HEK293 (cell line): ENCODE data around the gene NXPH4.

ENCODE experiments used
- CTCF ChIA-PET: fragments of 350-600 bp; formaldehyde crosslinking; extraction: SDS; loops from one replicate; lab custom pipeline; 2021; ENCODE audit warnings: antibody characterized with exemption; lab: Yijun Ruan, JAX
- POLR2A ChIA-PET: fragments of 300-600 bp; formaldehyde crosslinking; extraction: SDS; loops from one replicate; lab custom pipeline; 2020; ENCODE audit warnings: antibody characterized with exemption, inconsistent platforms; lab: Yijun Ruan, JAX
- H3K27ac ChIP-seq: fragments of 200-500 bp; sonication (Bioruptor generic); 2 replicates; pipeline ENCODE4 v1.5.1; 2014; ENCODE audit warnings: low read depth, low read length, control low read depth, inconsistent platforms; ENCODE audit errors: extremely low read depth
- H3K36me3 ChIP-seq, 2 experiments: fragments of 200-500 bp in 1 of 2; sonication (Bioruptor generic) in 1 of 2; 1 replicate in 1 of 2; 2 replicates in 1 of 2; pipeline ENCODE4 v1.5.1; 2014 to 2017; ENCODE audit warnings: inconsistent platforms in 2 of 2, low read length in 2 of 2; ENCODE audit not compliant: control insufficient read depth in 2 of 2, insufficient read depth in 1 of 2
- H3K4me1 ChIP-seq: fragments of 200-500 bp; sonication (Bioruptor generic); 2 replicates; pipeline ENCODE4 v1.5.1; 2014; ENCODE audit warnings: mild to moderate bottlenecking, low read length, inconsistent platforms; ENCODE audit not compliant: control insufficient read depth, insufficient read depth
- H3K4me3 ChIP-seq: 2 replicates; pipeline ENCODE4 v1.5.1; 2011; ENCODE audit warnings: low read depth, mild to moderate bottlenecking, control low read depth, low read length, moderate library complexity
- H3K9me3 ChIP-seq: fragments of 200-500 bp; sonication (Bioruptor generic); 2 replicates; pipeline ENCODE4 v1.5.1; 2014; ENCODE audit warnings: low read depth, low read length, inconsistent platforms; ENCODE audit not compliant: control insufficient read depth, insufficient read depth
- BCL11B ChIP-seq: fragments of 450-650 bp; formaldehyde crosslinking; IDR thresholded peaks from 2 replicates; pipeline ENCODE4 v1.5.1; 2016; ENCODE audit warnings: low read depth, missing biosample characterization, missing genetic modification characterization
- GLI4 ChIP-seq: fragments of 450-650 bp; formaldehyde crosslinking; IDR thresholded peaks from 2 replicates; pipeline ENCODE4 v1.5.1; 2016; ENCODE audit warnings: missing biosample characterization, missing genetic modification characterization
- GLIS1 ChIP-seq: fragments of 450-650 bp; formaldehyde crosslinking; IDR thresholded peaks from 2 replicates; pipeline ENCODE4 v1.5.1; 2016; ENCODE audit warnings: missing biosample characterization, missing genetic modification characterization
- GLIS2 ChIP-seq: fragments of 450-650 bp; formaldehyde crosslinking; IDR thresholded peaks from 2 replicates; pipeline ENCODE4 v1.5.1; 2016; ENCODE audit warnings: missing biosample characterization, missing genetic modification characterization
- KLF1 ChIP-seq: fragments of 450-650 bp; formaldehyde crosslinking; IDR thresholded peaks from 2 replicates; pipeline ENCODE4 v1.5.1; 2016; ENCODE audit warnings: missing biosample characterization, missing genetic modification characterization
- KLF16 ChIP-seq: fragments of 450-650 bp; formaldehyde crosslinking; IDR thresholded peaks from 2 replicates; pipeline ENCODE4 v1.5.1; 2017; ENCODE audit warnings: missing biosample characterization, missing genetic modification characterization
- KLF7 ChIP-seq: fragments of 450-650 bp; formaldehyde crosslinking; IDR thresholded peaks from 2 replicates; pipeline ENCODE4 v1.5.1; 2016; ENCODE audit warnings: missing biosample characterization, missing genetic modification characterization, borderline replicate concordance
- RBAK ChIP-seq: fragments of 450-650 bp; formaldehyde crosslinking; IDR thresholded peaks from 2 replicates; pipeline ENCODE4 v1.5.1; 2016; ENCODE audit warnings: missing biosample characterization, missing genetic modification characterization
- SALL2 ChIP-seq: fragments of 450-650 bp; formaldehyde crosslinking; IDR thresholded peaks from 2 replicates; pipeline ENCODE4 v1.5.0; 2017; ENCODE audit warnings: missing biosample characterization, mild to moderate bottlenecking, missing genetic modification characterization, borderline replicate concordance
- SCRT1 ChIP-seq: fragments of 450-650 bp; formaldehyde crosslinking; IDR thresholded peaks from 2 replicates; pipeline ENCODE4 v1.5.1; 2016; ENCODE audit warnings: missing biosample characterization, missing genetic modification characterization, borderline replicate concordance
- SCRT2 ChIP-seq: fragments of 450-650 bp; formaldehyde crosslinking; IDR thresholded peaks from 2 replicates; pipeline ENCODE4 v1.5.1; 2016; ENCODE audit warnings: missing biosample characterization, missing genetic modification characterization
- WT1 ChIP-seq: fragments of 450-650 bp; formaldehyde crosslinking; IDR thresholded peaks from 2 replicates; pipeline ENCODE4 v1.5.1; 2016; ENCODE audit warnings: missing biosample characterization, missing genetic modification characterization
- ZBTB48 ChIP-seq: fragments of 450-650 bp; formaldehyde crosslinking; IDR thresholded peaks from 2 replicates; pipeline ENCODE4 v1.5.1; 2016; ENCODE audit warnings: missing biosample characterization, missing genetic modification characterization
- ZBTB8A ChIP-seq: fragments of 450-650 bp; formaldehyde crosslinking; IDR thresholded peaks from 2 replicates; pipeline ENCODE4 v1.5.1; 2016; ENCODE audit warnings: missing biosample characterization, missing genetic modification characterization
- ZFHX2 ChIP-seq: fragments of 450-650 bp; formaldehyde crosslinking; conservative IDR thresholded peaks from 2 replicates; pipeline ENCODE4 v1.5.1; 2016; ENCODE audit warnings: missing biosample characterization, missing genetic modification characterization
- ZNF132 ChIP-seq: fragments of 450-650 bp; formaldehyde crosslinking; IDR thresholded peaks from 2 replicates; pipeline ENCODE4 v1.5.1; 2017; ENCODE audit warnings: missing biosample characterization, missing genetic modification characterization, borderline replicate concordance
- ZNF140 ChIP-seq: fragments of 450-650 bp; formaldehyde crosslinking; IDR thresholded peaks from 2 replicates; pipeline ENCODE4 v1.5.1; 2016; ENCODE audit warnings: missing biosample characterization, missing genetic modification characterization
- ZNF157 ChIP-seq: fragments of 450-650 bp; formaldehyde crosslinking; IDR thresholded peaks from 2 replicates; pipeline ENCODE4 v1.5.1; 2016; ENCODE audit warnings: missing biosample characterization, missing genetic modification characterization
- ZNF16 ChIP-seq: fragments of 450-650 bp; formaldehyde crosslinking; IDR thresholded peaks from 2 replicates; pipeline ENCODE4 v1.5.1; 2016; ENCODE audit warnings: low read depth, missing biosample characterization, missing genetic modification characterization
- ZNF211 ChIP-seq: fragments of 450-650 bp; formaldehyde crosslinking; IDR thresholded peaks from 2 replicates; pipeline ENCODE4 v1.5.1; 2016; ENCODE audit warnings: low read depth, missing biosample characterization, missing genetic modification characterization
- ZNF423 ChIP-seq: fragments of 450-650 bp; formaldehyde crosslinking; IDR thresholded peaks from 2 replicates; pipeline ENCODE4 v1.5.1; 2016; ENCODE audit warnings: missing biosample characterization, missing genetic modification characterization
- ZNF501 ChIP-seq: fragments of 450-650 bp; formaldehyde crosslinking; IDR thresholded peaks from 2 replicates; pipeline ENCODE4 v1.5.1; 2016; ENCODE audit warnings: missing biosample characterization, missing genetic modification characterization
- ZNF529 ChIP-seq: fragments of 450-650 bp; formaldehyde crosslinking; IDR thresholded peaks from 2 replicates; pipeline ENCODE4 v1.5.1; 2017; ENCODE audit warnings: missing genetic modification characterization, missing biosample characterization; ENCODE audit not compliant: insufficient replicate concordance
- ZNF548 ChIP-seq: fragments of 450-650 bp; formaldehyde crosslinking; IDR thresholded peaks from 2 replicates; pipeline ENCODE4 v1.5.1; 2016; ENCODE audit warnings: missing biosample characterization, missing genetic modification characterization
- ZNF558 ChIP-seq: fragments of 450-650 bp; formaldehyde crosslinking; IDR thresholded peaks from 2 replicates; pipeline ENCODE4 v1.5.1; 2016; ENCODE audit warnings: missing biosample characterization, missing genetic modification characterization
- ZNF561 ChIP-seq: fragments of 450-650 bp; IDR thresholded peaks from 2 replicates; pipeline ENCODE4 v1.5.1; 2018; ENCODE audit warnings: missing biosample characterization, missing genetic modification characterization, borderline replicate concordance
- ZNF600 ChIP-seq: fragments of 450-650 bp; formaldehyde crosslinking; IDR thresholded peaks from 2 replicates; pipeline ENCODE4 v1.5.1; 2016; ENCODE audit warnings: missing biosample characterization, missing genetic modification characterization
- ZNF707 ChIP-seq: fragments of 450-650 bp; formaldehyde crosslinking; IDR thresholded peaks from 2 replicates; pipeline ENCODE4 v1.5.1; 2016; ENCODE audit warnings: missing biosample characterization, missing genetic modification characterization
- ZSCAN30 ChIP-seq: fragments of 450-650 bp; IDR thresholded peaks from 2 replicates; pipeline ENCODE4 v1.5.1; 2018; ENCODE audit warnings: missing biosample characterization, mild to moderate bottlenecking, missing genetic modification characterization, moderate library complexity
- ZXDB ChIP-seq: fragments of 450-650 bp; formaldehyde crosslinking; IDR thresholded peaks from 2 replicates; pipeline ENCODE4 v1.5.1; 2016; ENCODE audit warnings: missing biosample characterization, missing genetic modification characterization
- TF ChIP-seq, protein P1 (sequence below): fragments of 450-650 bp; formaldehyde crosslinking; IDR thresholded peaks from 2 replicates; pipeline ENCODE4 v1.5.1; 2016; ENCODE audit warnings: missing biosample characterization, missing genetic modification characterization
- TF ChIP-seq, protein P2 (sequence below): fragments of 450-650 bp; formaldehyde crosslinking; IDR thresholded peaks from 2 replicates; pipeline ENCODE4 v1.5.1; 2016; ENCODE audit warnings: missing biosample characterization, missing genetic modification characterization
- TF ChIP-seq, protein P3 (sequence below): fragments of 450-650 bp; IDR thresholded peaks from 2 replicates; pipeline ENCODE4 v1.5.1; 2018; ENCODE audit warnings: missing biosample characterization, missing genetic modification characterization

Gene NXPH4

DNA sequence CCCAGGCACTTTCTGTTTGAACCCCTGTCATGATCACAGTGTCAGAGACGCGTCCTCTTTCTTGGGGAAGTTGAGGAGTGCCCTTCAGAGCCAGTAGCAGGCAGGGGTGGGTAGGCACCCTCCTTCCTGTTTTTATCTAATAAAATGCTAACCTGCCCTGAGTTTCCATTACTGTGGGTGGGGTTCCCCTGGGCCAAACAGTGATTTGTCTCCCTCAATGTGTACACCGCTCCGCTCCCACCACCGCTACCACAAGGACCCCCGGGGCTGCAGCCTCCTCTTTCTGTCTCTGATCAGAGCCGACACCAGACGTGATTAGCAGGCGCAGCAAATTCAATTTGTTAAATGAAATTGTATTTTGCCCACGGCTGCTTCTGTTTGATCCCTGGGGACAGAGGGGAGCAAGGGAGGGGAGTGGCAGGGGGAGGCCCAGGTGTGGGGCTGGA, 18.0 kb downstream of the NXPH4 start (continued):
- TF ChIP-seq, protein P1, sequence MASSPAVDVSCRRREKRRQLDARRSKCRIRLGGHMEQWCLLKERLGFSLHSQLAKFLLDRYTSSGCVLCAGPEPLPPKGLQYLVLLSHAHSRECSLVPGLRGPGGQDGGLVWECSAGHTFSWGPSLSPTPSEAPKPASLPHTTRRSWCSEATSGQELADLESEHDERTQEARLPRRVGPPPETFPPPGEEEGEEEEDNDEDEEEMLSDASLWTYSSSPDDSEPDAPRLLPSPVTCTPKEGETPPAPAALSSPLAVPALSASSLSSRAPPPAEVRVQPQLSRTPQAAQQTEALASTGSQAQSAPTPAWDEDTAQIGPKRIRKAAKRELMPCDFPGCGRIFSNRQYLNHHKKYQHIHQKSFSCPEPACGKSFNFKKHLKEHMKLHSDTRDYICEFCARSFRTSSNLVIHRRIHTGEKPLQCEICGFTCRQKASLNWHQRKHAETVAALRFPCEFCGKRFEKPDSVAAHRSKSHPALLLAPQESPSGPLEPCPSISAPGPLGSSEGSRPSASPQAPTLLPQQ (tag by site-specific recombination): no peak
- TF ChIP-seq ZBTB8A (tag by site-specific recombination) (no peak), BCL11B (tag by site-specific recombination) (no peak), RBAK (tag by site-specific recombination) (no peak), ZSCAN30 (tag by site-specific recombination) (no peak)

DNA sequence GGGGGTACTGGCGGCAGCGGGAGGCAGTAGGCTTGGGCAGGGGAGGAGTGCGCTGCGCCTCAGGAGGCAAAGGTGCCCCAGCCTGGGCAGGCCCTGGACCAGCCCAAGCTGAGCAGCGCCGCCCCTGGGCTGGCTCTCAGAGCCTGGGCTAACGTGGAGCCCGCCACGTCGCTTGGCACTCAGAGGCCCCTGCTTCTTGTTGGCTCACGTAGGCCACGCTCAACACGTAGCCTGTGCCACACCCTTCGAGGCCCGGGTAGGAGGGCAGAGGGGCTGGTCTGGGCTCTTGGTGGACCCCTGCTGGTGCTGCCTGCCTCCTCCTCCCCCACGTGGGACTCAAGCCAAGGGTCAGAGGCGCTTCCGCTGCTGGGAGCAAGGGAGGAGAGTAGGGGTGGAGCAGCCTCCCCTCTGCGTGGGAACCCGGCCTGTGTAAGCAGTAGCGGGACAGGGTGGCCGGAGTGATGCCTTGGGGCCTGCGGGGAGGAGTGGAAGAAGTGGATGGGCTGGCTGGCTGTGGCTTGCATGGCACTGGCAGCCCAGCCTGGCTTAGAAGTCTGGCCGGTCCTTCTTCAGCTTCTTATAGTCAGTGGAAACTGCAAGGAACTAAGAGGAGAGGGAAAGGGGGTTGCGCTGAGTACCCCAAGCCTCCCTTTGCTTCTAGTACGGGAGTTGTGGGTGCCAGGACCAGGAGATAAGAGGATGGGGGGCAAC, 18.6 kb downstream of the NXPH4 start:
- H3K27ac ChIP-seq: peak overlapping the region; percentile 66
- no peak overlapping the region for H3K4me3 ChIP-seq
- H3K9me3 ChIP-seq: no peaks in the 10 kb centered on the region
- ChIA-PET CTCF (interaction anchor here (23.3 kb wide), 1 partner anchor 19 kb away, joined by 628 read pairs; the partner anchor contains the start of gene NXPH4), POLR2A (interaction anchor here (0.8 to 1.0 kb wide), 2 partner anchors 8 to 9 kb away, joined by 3 read pairs; no protein-coding TSS in a partner anchor)
- H3K36me3 ChIP-seq: peaks cover 0 to 55% of the 10 kb centered on the region in 2 experiments; a peak in 1 of 3 replicates
- peaks cover 23% of the 10 kb centered on the region for H3K4me1 ChIP-seq
- TF ChIP-seq GLIS1 (tag by site-specific recombination): peak; percentile 76
- no peak for TF ChIP-seq GLI4 (tag by site-specific recombination)
- TF ChIP-seq ZNF707 (tag by site-specific recombination): no peak
- peak; percentile 98 for TF ChIP-seq ZFHX2
- TF ChIP-seq ZBTB8A (tag by site-specific recombination): peak; percentile 94
- TF ChIP-seq, protein P1 (tag by site-specific recombination): peak; percentile 92
- TF ChIP-seq SCRT2 (tag by site-specific recombination): peak; percentile 91
- no peak for TF ChIP-seq SALL2 (tag by site-specific recombination)
- TF ChIP-seq ZNF548 (tag by site-specific recombination): no peak
- TF ChIP-seq ZNF211 (tag by site-specific recombination): no peak
- peak; percentile 98 for TF ChIP-seq KLF1 (tag by site-specific recombination)
- TF ChIP-seq KLF7 (tag by site-specific recombination): peak; percentile 83
- no peak for TF ChIP-seq ZNF558
- peak; percentile 86 for TF ChIP-seq ZNF600
- TF ChIP-seq WT1 (tag by site-specific recombination): peak; percentile 87
- 0 out of 2 replicates have a peak, but pooled peaks have one; percentile 30 for TF ChIP-seq ZNF501 (tag by site-specific recombination)
- TF ChIP-seq, protein P2, sequence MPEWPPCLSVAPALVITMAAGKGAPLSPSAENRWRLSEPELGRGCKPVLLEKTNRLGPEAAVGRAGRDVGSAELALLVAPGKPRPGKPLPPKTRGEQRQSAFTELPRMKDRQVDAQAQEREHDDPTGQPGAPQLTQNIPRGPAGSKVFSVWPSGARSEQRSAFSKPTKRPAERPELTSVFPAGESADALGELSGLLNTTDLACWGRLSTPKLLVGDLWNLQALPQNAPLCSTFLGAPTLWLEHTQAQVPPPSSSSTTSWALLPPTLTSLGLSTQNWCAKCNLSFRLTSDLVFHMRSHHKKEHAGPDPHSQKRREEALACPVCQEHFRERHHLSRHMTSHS (tag by site-specific recombination): no peak
- TF ChIP-seq ZXDB (tag by site-specific recombination): no peak
- peak; percentile 79; the same call in 1 of the 2 replicates for TF ChIP-seq KLF16
- no peak for TF ChIP-seq ZNF157 (tag by site-specific recombination)
- peak; percentile 65 for TF ChIP-seq ZNF423 (tag by site-specific recombination)
- peak; percentile 68 for TF ChIP-seq GLIS2 (tag by site-specific recombination)
- peak; percentile 72 for TF ChIP-seq ZBTB48 (tag by site-specific recombination)
- no peak for TF ChIP-seq ZNF140 (tag by site-specific recombination)
- TF ChIP-seq ZNF561 (tag by site-specific recombination): no peak; the same call in 1 of the 2 replicates
- TF ChIP-seq, protein P3, sequence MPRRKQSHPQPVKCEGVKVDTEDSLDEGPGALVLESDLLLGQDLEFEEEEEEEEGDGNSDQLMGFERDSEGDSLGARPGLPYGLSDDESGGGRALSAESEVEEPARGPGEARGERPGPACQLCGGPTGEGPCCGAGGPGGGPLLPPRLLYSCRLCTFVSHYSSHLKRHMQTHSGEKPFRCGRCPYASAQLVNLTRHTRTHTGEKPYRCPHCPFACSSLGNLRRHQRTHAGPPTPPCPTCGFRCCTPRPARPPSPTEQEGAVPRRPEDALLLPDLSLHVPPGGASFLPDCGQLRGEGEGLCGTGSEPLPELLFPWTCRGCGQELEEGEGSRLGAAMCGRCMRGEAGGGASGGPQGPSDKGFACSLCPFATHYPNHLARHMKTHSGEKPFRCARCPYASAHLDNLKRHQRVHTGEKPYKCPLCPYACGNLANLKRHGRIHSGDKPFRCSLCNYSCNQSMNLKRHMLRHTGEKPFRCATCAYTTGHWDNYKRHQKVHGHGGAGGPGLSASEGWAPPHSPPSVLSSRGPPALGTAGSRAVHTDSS (tag by site-specific recombination): 0 out of 2 replicates have a peak, but pooled peaks have one; percentile 28
- TF ChIP-seq SCRT1 (tag by site-specific recombination): no peak
- TF ChIP-seq ZNF16 (tag by site-specific recombination): peak; percentile 92
- TF ChIP-seq ZNF529: no peak
- TF ChIP-seq ZNF132 (tag by site-specific recombination): no peak
